ENCODE data around the gene CYP4F11.
A peak's percentile ranks its signal among the peaks of the same experiment; 100 is the strongest.
"Not testable (repeated sequence)": the region's sequence is repeated elsewhere in the genome, so short reads cannot be mapped to it uniquely, and the experiment has no call there.

CYP4F11 gene

GRCh38 chr19:15934332-15935078 lies at the start of gene CYP4F11:
Gene CYP4F11, minus strand, starts transcription at chr19:15934529. Its CDS starts 121 bp downstream, at chr19:15934408.
- H3K36me3 Mint-ChIP-seq (ENCODE audit: low read depth) = no peaks in the 10 kb centered on the region
- H3K27me3 Mint-ChIP-seq = peaks cover 7% of the 10 kb centered on the region
- peak within 1 kb of the TSS; percentile 83 for H3K27ac Mint-ChIP-seq
- no peaks in the 10 kb centered on the region for H3K4me1 Mint-ChIP-seq (ENCODE audit: low read depth)
- H3K9me3 Mint-ChIP-seq = peaks cover 4% of the 10 kb centered on the region
- H3K4me3 Mint-ChIP-seq = no peak within 1 kb of the TSS
- no peak for DNase-seq

GRCh38 chr19:15979293-15979692 lies 45.0 kb upstream of the CYP4F11 start:
- no peak for DNase-seq
- Mint-ChIP-seq H3K36me3 (ENCODE audit: low read depth) (no peaks in the 10 kb centered on the region), H3K27me3 (peaks cover 25% of the 10 kb centered on the region), H3K27ac (no peak overlapping the region), H3K4me1 (ENCODE audit: low read depth) (no peaks in the 10 kb centered on the region), H3K9me3 (peaks cover 9% of the 10 kb centered on the region), H3K4me3 (no peak overlapping the region)

GRCh38 chr19:15977690-15978089 lies 43.4 kb upstream of the CYP4F11 start:
- DNase-seq = no peak
- H3K4me3 Mint-ChIP-seq = no peak overlapping the region
- H3K27ac Mint-ChIP-seq = no peak overlapping the region
- no peaks in the 10 kb centered on the region for H3K36me3 Mint-ChIP-seq (ENCODE audit: low read depth)
- no peaks in the 10 kb centered on the region for H3K4me1 Mint-ChIP-seq (ENCODE audit: low read depth)
- peaks cover 2% of the 10 kb centered on the region for H3K9me3 Mint-ChIP-seq
- peaks cover 33% of the 10 kb centered on the region for H3K27me3 Mint-ChIP-seq

- Mint-ChIP-seq H3K4me1 (ENCODE audit: low read depth) (no peaks in the 10 kb centered on the region), H3K9me3 (no peaks in the 10 kb centered on the region), H3K4me3 (no peak overlapping the region), H3K36me3 (ENCODE audit: low read depth) (no peaks in the 10 kb centered on the region), H3K27me3 (peaks cover 33% of the 10 kb centered on the region), H3K27ac (no peak overlapping the region)
- DNase-seq = no peak
These were observed 42.7 kb upstream of the CYP4F11 start for GRCh38 chr19:15976836-15977689.

- peaks cover 38% of the 10 kb centered on the region for H3K27me3 Mint-ChIP-seq
- no peak overlapping the region for H3K27ac Mint-ChIP-seq
- H3K4me1 Mint-ChIP-seq (ENCODE audit: low read depth) = no peaks in the 10 kb centered on the region
- no peak overlapping the region for H3K4me3 Mint-ChIP-seq
- H3K36me3 Mint-ChIP-seq (ENCODE audit: low read depth) = no peaks in the 10 kb centered on the region
- no peak for DNase-seq
- no peaks in the 10 kb centered on the region for H3K9me3 Mint-ChIP-seq
These were observed 40.5 kb upstream of the CYP4F11 start for GRCh38 chr19:15974856-15975255.

- H3K36me3 Mint-ChIP-seq (ENCODE audit: low read depth); DNase-seq; H3K4me1 Mint-ChIP-seq (ENCODE audit: low read depth); H3K9me3 Mint-ChIP-seq; H3K4me3 Mint-ChIP-seq; H3K27ac Mint-ChIP-seq: not testable (repeated sequence)
- peaks cover 31% of the 10 kb centered on the region for H3K27me3 Mint-ChIP-seq
These were observed 37.7 kb upstream of the CYP4F11 start for GRCh38 chr19:15972043-15972442.

GRCh38 chr19:15971224-15971780 lies 37.0 kb upstream of the CYP4F11 start:
- no peak overlapping the region for H3K27ac Mint-ChIP-seq
- no peaks in the 10 kb centered on the region for H3K4me1 Mint-ChIP-seq (ENCODE audit: low read depth)
- H3K4me3 Mint-ChIP-seq = no peak overlapping the region
- peaks cover 29% of the 10 kb centered on the region for H3K27me3 Mint-ChIP-seq
- H3K36me3 Mint-ChIP-seq (ENCODE audit: low read depth) = no peaks in the 10 kb centered on the region
- DNase-seq = no peak
- H3K9me3 Mint-ChIP-seq = no peaks in the 10 kb centered on the region

GRCh38 chr19:15964231-15964630 lies 29.9 kb upstream of the CYP4F11 start:
- H3K9me3 Mint-ChIP-seq = no peaks in the 10 kb centered on the region
- no peaks in the 10 kb centered on the region for H3K4me1 Mint-ChIP-seq (ENCODE audit: low read depth)
- peaks cover 45% of the 10 kb centered on the region for H3K27me3 Mint-ChIP-seq
- H3K27ac Mint-ChIP-seq = no peak overlapping the region
- no peak for DNase-seq
- no peaks in the 10 kb centered on the region for H3K36me3 Mint-ChIP-seq (ENCODE audit: low read depth)
- H3K4me3 Mint-ChIP-seq = no peak overlapping the region

- DNase-seq = no peak
- Mint-ChIP-seq H3K36me3 (ENCODE audit: low read depth) (no peaks in the 10 kb centered on the region), H3K4me3 (no peak overlapping the region), H3K4me1 (ENCODE audit: low read depth) (no peaks in the 10 kb centered on the region), H3K27ac (no peak overlapping the region), H3K27me3 (peaks cover 53% of the 10 kb centered on the region), H3K9me3 (no peaks in the 10 kb centered on the region)
These were observed 28.0 kb upstream of the CYP4F11 start for GRCh38 chr19:15962319-15962718.

GRCh38 chr19:15954820-15955219 lies 20.5 kb upstream of the CYP4F11 start:
- H3K27ac Mint-ChIP-seq = no peak overlapping the region
- H3K4me1 Mint-ChIP-seq (ENCODE audit: low read depth) = no peaks in the 10 kb centered on the region
- peaks cover 68% of the 10 kb centered on the region for H3K27me3 Mint-ChIP-seq
- H3K36me3 Mint-ChIP-seq (ENCODE audit: low read depth) = no peaks in the 10 kb centered on the region
- peaks cover 2% of the 10 kb centered on the region for H3K9me3 Mint-ChIP-seq
- DNase-seq = no peak
- H3K4me3 Mint-ChIP-seq = no peak overlapping the region

GRCh38 chr19:15948223-15949058 lies 14.1 kb upstream of the CYP4F11 start, which contains the start of gene OR10H4:
Gene OR10H4, plus strand, starts transcription at chr19:15949008. Its CDS starts 0 bp downstream, at chr19:15949008.
- DNase-seq = no peak
- Mint-ChIP-seq H3K36me3 (ENCODE audit: low read depth) (no peaks in the 10 kb centered on the region), H3K4me1 (ENCODE audit: low read depth) (no peaks in the 10 kb centered on the region), H3K9me3 (peaks cover 18% of the 10 kb centered on the region), H3K27ac (no peak within 1 kb of the TSS), H3K4me3 (no peak within 1 kb of the TSS), H3K27me3 (peaks cover 43% of the 10 kb centered on the region)

GRCh38 chr19:15945301-15945700 lies 11.0 kb upstream of the CYP4F11 start:
- Mint-ChIP-seq H3K4me1 (ENCODE audit: low read depth) (no peaks in the 10 kb centered on the region), H3K27ac (no peak overlapping the region), H3K4me3 (no peak overlapping the region), H3K36me3 (ENCODE audit: low read depth) (no peaks in the 10 kb centered on the region), H3K9me3 (peaks cover 18% of the 10 kb centered on the region), H3K27me3 (peaks cover 29% of the 10 kb centered on the region)
- no peak for DNase-seq

- peaks cover 37% of the 10 kb centered on the region for H3K27me3 Mint-ChIP-seq
- no peak overlapping the region for H3K4me3 Mint-ChIP-seq
- no peak for DNase-seq
- H3K36me3 Mint-ChIP-seq (ENCODE audit: low read depth) = no peaks in the 10 kb centered on the region
- H3K9me3 Mint-ChIP-seq = peaks cover 12% of the 10 kb centered on the region
- no peaks in the 10 kb centered on the region for H3K4me1 Mint-ChIP-seq (ENCODE audit: low read depth)
- H3K27ac Mint-ChIP-seq = no peak overlapping the region
These were observed 10.1 kb upstream of the CYP4F11 start for GRCh38 chr19:15944401-15944800.

- Mint-ChIP-seq H3K36me3 (ENCODE audit: low read depth) (no peaks in the 10 kb centered on the region), H3K9me3 (peaks cover 4% of the 10 kb centered on the region), H3K27ac (no peak overlapping the region), H3K4me1 (ENCODE audit: low read depth) (no peaks in the 10 kb centered on the region), H3K27me3 (peaks cover 13% of the 10 kb centered on the region), H3K4me3 (no peak overlapping the region)
- DNase-seq = no peak
These were observed 3.4 kb upstream of the CYP4F11 start for GRCh38 chr19:15937771-15938170.
